Stomach smooth muscle (tissue), 2 donors: Measurements from ENCODE around the gene SLC35C1.
"Not testable (repeated sequence)": the region's sequence is repeated elsewhere in the genome, so short reads cannot be mapped to it uniquely, and the experiment has no call there.

Experiments used
- H3K27ac ChIP-seq: one replicate; pipeline ENCODE4 v1.7.0; 2013; ENCODE audit warnings: mild to moderate bottlenecking, low read length, inconsistent platforms
- H3K27me3 ChIP-seq, 2 donors: one replicate each; pipeline ENCODE4 v1.7.0; 2013; ENCODE audit warnings: low read length in 2 of 2; ENCODE audit not compliant: insufficient read depth in 2 of 2, control insufficient read depth in 1 of 2
- H3K36me3 ChIP-seq, 2 donors: one replicate each; pipeline ENCODE4 v1.7.0; 2013; ENCODE audit warnings: low read length in 2 of 2; ENCODE audit not compliant: control insufficient read depth in 2 of 2, insufficient read depth in 2 of 2
- H3K4me1 ChIP-seq: one replicate; pipeline ENCODE4 v1.7.0; 2013; ENCODE audit warnings: low read length; ENCODE audit not compliant: control insufficient read depth, insufficient read depth
- H3K4me3 ChIP-seq, 2 donors: one replicate each; pipeline ENCODE4 v1.7.0; 2013; ENCODE audit warnings: low read length in 2 of 2
- H3K9ac ChIP-seq, 2 donors: one replicate each; pipeline ENCODE4 v1.7.0; 2013; ENCODE audit warnings: low read length in 2 of 2, mild to moderate bottlenecking in 1 of 2
- H3K9me3 ChIP-seq, 2 donors: one replicate each; pipeline ENCODE4 v1.7.0; 2013; ENCODE audit warnings: low read length in 2 of 2; ENCODE audit not compliant: control insufficient read depth in 2 of 2
- donor health status: healthy.
- donor health status: Pancreatic carcinoma.

The SLC35C1 gene

DNA sequence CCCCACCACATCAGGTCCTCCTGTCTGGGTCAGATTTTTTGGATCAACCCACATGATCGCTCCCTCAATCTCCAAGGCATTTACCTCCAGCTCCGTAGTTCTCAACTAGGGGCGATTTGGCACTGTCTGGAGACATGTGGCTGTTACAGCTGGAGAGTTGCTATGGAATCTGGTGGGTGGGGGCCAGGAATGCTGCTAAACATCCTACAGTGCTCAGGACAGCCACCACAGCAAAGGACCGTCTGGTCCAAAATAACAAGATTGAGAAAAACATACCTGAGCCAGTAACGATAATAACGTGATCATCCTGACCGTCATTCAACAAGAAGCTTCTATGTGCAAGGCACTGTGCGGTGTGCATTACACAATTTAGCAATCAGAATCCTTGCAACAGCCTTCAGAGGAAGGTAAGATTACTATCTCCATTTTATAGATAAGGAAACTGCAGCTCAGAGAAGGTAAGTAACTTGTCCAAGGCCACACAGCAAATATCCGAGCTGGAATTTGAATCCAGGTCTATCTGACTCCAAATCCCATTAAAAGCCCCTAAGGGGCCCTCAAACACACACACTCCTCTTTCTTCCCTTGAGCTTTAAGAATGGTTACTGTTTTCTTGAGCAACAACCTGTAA lies 28.0 kb downstream of the SLC35C1 start:
- Histone ChIP-seq H3K4me3 (no peak overlapping the region), H3K4me1 (no peaks in the 10 kb centered on the region), H3K36me3 (no peaks in the 10 kb centered on the region), H3K27ac (no peak overlapping the region), H3K27me3 (no peaks in the 10 kb centered on the region), H3K9ac (no peak overlapping the region), H3K9me3 (no peaks in the 10 kb centered on the region)

DNA sequence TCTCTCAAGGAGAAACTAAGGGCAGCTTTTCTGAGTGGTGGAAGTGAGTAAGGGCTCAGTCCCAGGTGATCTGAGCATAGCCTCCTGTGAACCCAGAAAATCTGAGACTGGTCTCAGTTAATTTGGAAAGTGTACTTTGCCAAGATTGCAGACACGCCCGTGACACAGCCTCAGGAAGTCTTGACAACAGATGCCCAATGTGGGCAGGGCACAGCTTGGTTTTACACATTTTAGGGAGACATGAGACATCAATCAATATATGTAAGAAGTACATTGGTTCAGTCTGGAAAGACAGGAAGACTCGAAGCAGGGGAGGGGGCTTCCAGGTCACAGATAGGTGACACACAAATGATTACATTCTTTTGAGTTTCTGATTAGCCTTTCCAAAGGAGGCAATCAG lies 28.8 kb downstream of the SLC35C1 start:
- no peak overlapping the region for H3K9ac ChIP-seq
- no peak overlapping the region for H3K27ac ChIP-seq
- H3K27me3 ChIP-seq, result no peaks in the 10 kb centered on the region
- H3K36me3 ChIP-seq, result no peaks in the 10 kb centered on the region
- H3K9me3 ChIP-seq, result no peaks in the 10 kb centered on the region
- no peaks in the 10 kb centered on the region for H3K4me1 ChIP-seq
- H3K4me3 ChIP-seq, result no peak overlapping the region

DNA sequence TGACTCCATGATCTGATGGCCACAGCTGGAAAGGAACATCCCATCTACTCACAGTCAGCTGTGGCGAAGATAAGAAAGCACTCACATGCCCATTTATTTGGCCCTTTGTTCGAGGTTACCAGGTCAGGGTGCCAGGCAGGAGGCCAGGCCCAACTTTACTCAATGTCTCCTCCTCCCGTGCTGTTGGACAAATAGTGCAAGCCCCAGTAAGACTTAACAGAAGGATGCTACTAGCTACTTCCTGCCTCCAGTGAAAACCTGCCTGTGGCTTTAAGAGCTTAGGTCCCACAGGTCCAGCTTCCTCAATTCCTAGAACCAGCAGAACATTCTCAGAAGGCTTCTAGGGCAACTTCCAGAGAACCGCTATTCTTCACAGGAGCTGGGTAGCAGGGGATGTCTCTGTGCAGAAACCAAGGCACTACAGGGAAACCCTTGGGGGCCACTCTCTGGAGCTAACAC lies 29.4 kb downstream of the SLC35C1 start:
- H3K36me3 ChIP-seq, result no peaks in the 10 kb centered on the region
- no peaks in the 10 kb centered on the region for H3K9me3 ChIP-seq
- no peak overlapping the region for H3K27ac ChIP-seq
- H3K4me1 ChIP-seq, result no peaks in the 10 kb centered on the region
- no peaks in the 10 kb centered on the region for H3K27me3 ChIP-seq
- no peak overlapping the region for H3K9ac ChIP-seq
- H3K4me3 ChIP-seq, result no peak overlapping the region

DNA sequence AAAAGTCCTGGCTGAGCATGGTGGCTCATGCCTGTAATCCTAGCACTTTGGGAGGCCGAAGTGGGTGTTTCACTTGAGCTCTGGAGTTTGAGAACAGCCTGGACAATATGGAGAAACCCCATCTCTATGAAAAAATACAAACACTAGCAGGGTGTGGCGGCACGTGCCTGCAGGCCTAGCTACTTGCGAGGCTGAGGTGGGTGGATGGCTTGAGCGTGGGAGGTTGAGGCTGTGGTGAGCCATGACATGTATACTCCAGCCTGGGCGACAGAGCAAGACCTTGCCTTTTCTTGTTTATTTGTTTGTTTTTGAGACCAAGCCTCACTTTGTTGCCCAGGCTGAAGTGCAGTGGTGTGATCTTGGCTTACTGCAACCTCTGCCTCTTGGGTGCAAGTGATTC lies 34.3 kb downstream of the SLC35C1 start:
- H3K36me3 ChIP-seq, result no peaks in the 10 kb centered on the region
- no peak overlapping the region for H3K9ac ChIP-seq
- no peak overlapping the region for H3K27ac ChIP-seq
- H3K27me3 ChIP-seq, result no peaks in the 10 kb centered on the region
- H3K9me3 ChIP-seq, result no peaks in the 10 kb centered on the region
- no peak overlapping the region for H3K4me3 ChIP-seq
- H3K4me1 ChIP-seq, result peaks cover 4% of the 10 kb centered on the region

DNA sequence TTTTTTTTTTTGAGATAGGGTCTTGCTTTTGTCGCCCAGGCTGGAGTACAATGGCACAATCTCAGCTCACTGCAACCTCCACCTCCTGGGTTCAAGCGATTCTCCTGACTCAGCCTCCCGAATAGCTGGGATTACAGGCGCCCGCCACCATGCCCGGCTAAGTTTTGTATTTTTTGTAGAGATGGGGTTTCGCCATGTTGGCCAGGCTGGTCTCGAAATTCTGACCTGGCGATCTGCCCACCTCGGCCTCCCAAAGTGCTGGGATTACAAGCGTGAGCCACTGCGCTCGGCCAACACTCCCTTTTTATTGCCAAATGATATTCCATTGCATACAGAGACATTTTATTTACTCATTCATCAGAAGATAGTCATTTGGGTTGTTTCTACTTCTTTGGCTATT lies 35.3 kb downstream of the SLC35C1 start:
- H3K27me3 ChIP-seq, H3K4me1 ChIP-seq, H3K36me3 ChIP-seq, H3K9ac ChIP-seq, H3K9me3 ChIP-seq, H3K4me3 ChIP-seq, H3K27ac ChIP-seq: not testable (repeated sequence)

DNA sequence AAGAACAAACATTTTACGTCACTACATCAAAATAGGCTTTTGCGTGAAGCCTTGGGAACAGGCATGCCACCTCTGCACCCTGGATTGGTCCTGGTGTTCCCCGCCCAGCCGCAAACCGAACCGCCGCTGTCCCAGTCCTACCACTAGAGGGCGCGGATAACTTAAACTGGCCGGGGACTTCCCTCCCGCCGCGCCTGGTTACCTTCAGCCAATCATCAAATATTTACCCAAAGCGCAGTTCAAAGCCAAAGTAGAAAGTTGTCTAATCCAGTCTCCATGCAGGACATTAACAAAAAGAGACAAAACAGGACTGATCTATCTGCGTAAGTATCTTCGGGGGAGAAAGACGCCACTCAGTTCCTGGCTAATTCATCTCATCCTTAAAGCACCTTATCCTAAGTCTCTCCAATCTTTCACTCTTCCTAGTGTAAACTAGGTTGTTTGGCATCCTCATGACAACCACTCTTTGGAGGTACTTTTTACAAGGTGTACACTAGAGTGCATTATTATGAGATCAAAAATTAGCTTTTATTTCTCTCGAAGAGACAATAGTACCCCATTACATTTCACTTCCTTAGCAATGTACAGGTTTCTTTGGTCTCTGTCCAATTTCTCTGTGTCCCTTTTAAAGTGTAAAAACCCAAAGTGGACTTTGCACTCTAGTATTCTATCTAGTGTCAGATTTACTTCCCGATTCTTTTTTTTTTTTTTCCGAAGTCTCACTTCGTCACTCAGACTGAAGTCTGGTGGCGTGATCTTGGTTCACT lies 38.4 kb downstream of the SLC35C1 start:
- Histone ChIP-seq H3K27ac (peak overlapping the region; percentile 38), H3K27me3 (no peaks in the 10 kb centered on the region), H3K9me3 (no peaks in the 10 kb centered on the region), H3K9ac (peak overlapping the region; percentile 21 to 65), H3K4me3 (peak overlapping the region; percentile 47 to 54), H3K4me1 (peaks cover 7% of the 10 kb centered on the region), H3K36me3 (no peaks in the 10 kb centered on the region)

DNA sequence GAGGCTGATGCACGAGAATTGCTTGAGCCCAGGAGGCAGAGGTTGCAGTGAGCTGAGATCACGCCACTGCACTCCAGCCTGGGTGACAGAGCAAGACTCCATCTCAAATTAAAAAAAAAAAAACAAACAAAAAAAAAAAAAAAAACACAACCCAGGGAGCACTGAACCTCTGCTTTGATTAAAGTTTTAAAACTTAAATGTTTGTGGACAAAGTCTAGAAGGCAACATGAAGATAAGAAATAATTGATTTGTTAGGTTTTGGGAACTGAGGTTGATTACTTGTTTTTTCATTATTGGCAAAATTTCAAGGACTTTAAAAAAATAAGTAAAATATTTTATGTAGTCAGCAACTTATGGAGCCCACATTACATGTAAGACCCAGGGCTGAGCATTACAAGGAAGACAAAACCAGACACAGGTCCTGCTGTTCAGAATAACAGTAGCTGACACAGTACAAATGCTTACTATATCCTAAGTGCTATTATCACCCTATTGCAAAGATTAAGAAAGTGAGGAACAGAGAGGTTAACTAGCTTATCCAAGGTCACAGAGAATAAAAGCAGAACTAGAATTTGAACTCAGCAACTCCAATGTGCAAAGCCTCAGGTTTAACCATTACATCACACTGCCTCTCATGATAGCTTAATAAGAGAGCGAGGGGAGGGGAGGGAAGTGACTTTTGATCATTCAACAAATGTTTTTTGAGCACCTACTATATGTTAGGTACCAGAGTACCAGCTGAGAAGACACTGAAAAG lies 40.1 kb downstream of the SLC35C1 start:
- H3K36me3 ChIP-seq, result no peaks in the 10 kb centered on the region
- H3K9ac ChIP-seq, result no peak overlapping the region
- H3K27ac ChIP-seq, result no peak overlapping the region
- peaks cover 21% of the 10 kb centered on the region for H3K4me1 ChIP-seq
- H3K4me3 ChIP-seq, result no peak overlapping the region
- H3K27me3 ChIP-seq, result no peaks in the 10 kb centered on the region
- H3K9me3 ChIP-seq, result no peaks in the 10 kb centered on the region

DNA sequence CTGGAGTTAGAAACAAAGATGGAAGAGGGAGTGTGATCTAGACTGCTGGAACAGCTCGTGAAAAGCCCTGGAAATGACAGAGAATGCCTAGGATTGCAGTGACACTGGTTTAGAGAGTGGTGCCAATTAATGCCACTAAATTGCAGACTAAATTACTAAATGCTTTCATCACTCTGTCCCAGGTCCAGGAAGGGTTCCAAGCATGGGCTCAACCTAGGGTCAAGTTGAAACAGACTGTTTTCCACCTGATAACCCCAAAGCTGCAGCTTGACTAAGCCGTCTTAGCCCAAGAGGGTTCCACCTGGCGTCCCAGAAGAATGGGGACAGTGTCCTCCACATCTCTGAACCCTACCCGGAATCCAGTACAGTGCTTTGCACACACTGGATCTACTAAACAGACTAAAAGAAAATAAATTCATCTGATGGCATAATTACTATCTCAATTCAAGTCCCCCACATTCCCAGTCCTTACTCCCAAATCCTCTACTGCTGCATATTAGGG lies 41.3 kb downstream of the SLC35C1 start:
- H3K36me3 ChIP-seq, result no peaks in the 10 kb centered on the region
- peaks cover 33% of the 10 kb centered on the region for H3K4me1 ChIP-seq
- H3K9me3 ChIP-seq, result no peaks in the 10 kb centered on the region
- peak overlapping the region; percentile 37 to 77 for H3K9ac ChIP-seq
- peak overlapping the region in 1 of 2 donors; percentile 69 for H3K4me3 ChIP-seq
- no peaks in the 10 kb centered on the region for H3K27me3 ChIP-seq
- peak overlapping the region; percentile 98 for H3K27ac ChIP-seq

DNA sequence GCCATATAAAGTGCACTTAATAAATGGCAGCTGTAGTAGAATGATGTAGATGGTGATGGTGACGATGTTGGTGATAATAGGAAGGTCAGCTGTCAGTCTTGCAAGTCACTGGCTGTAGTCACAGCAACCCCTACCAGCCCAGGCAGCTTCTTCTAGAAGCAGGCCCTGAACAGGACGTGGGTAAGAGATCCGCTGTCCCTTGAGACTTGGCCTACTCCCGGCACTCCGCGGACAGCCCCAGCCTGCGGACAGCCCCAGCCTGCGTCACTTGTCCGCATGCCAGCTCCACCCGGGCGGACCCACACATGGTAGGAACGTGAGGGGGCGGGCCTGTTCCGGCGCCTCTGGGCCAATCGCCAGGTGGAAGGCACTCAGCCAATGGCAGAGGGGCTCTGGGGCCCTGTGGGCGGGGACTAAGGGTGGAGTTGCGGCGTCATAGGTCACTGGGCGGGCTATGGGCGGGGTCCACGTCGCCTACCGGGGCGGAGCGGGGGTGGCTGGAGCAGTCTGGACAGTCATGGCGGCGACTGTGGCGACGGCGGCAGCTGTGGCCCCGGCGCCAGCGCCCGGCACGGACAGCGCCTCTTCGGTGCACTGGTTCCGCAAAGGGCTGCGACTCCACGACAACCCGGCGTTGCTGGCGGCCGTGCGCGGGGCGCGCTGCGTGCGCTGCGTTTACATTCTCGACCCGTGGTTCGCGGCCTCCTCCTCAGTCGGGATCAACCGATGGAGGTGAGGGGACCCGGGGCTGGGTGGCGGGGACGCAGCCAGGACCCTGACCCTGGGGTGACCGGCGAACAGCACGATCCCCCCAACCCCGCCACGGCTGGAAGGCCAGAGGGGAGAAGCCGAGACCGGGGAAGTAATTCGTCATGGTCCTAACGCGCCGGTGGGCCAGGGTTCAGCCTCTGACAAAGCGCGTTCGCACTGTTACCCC lies 42.3 kb downstream of the SLC35C1 start, which contains the start of gene CRY2:
Gene CRY2 (plus strand): TSS at position 502 of the 937 bp plus-strand sequence. CDS start 16 bp downstream, at position 518.
- H3K9ac ChIP-seq, result peak within 1 kb of the TSS; percentile 95 to 98
- peaks cover 40% of the 10 kb centered on the region for H3K4me1 ChIP-seq
- H3K9me3 ChIP-seq, result no peaks in the 10 kb centered on the region
- H3K36me3 ChIP-seq, result no peaks in the 10 kb centered on the region
- H3K4me3 ChIP-seq, result peak within 1 kb of the TSS; percentile 91 to 98
- peak within 1 kb of the TSS; percentile 98 for H3K27ac ChIP-seq
- no peaks in the 10 kb centered on the region for H3K27me3 ChIP-seq

DNA sequence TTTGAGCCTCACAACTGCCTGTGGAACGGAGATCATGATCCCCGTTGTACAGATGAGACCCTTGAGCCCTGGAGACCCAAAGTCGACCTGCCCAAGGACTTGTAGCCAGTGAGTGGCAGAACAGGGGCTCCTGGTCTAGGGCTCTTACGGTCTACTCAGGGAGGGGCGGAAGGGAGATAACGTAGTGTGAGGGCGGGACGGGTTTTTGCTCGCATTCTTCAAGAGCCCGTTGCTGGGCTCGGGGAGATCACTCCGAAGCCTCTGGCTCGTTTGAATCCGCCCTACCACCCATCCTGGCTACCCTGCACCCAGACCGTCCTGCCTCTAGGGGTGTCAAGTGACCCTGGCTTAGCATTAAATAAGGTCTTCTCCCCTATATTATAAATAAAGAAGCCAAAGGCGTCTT lies 43.0 kb downstream of the SLC35C1 start:
- no peaks in the 10 kb centered on the region for H3K27me3 ChIP-seq
- peaks cover 46% of the 10 kb centered on the region for H3K4me1 ChIP-seq
- peak overlapping the region; percentile 91 to 98 for H3K4me3 ChIP-seq
- H3K36me3 ChIP-seq, result no peaks in the 10 kb centered on the region
- H3K9ac ChIP-seq, result peak overlapping the region; percentile 95 to 98
- H3K27ac ChIP-seq, result peak overlapping the region; percentile 98
- no peaks in the 10 kb centered on the region for H3K9me3 ChIP-seq
